HG03103 (cell line): ENCODE results near the gene PPP1R2.
"Not testable (repeated sequence)": the region's sequence is repeated elsewhere in the genome, so short reads cannot be mapped to it uniquely, and the experiment has no call there.

Source experiments
- ATAC-seq: cut with Tn5 transposase; IDR thresholded peaks from one replicate; pipeline ENCODE4 v1.9.1; 2021; ENCODE audit warnings: low read depth; ENCODE audit not compliant: unreplicated experiment

PPP1R2 gene

DNA sequence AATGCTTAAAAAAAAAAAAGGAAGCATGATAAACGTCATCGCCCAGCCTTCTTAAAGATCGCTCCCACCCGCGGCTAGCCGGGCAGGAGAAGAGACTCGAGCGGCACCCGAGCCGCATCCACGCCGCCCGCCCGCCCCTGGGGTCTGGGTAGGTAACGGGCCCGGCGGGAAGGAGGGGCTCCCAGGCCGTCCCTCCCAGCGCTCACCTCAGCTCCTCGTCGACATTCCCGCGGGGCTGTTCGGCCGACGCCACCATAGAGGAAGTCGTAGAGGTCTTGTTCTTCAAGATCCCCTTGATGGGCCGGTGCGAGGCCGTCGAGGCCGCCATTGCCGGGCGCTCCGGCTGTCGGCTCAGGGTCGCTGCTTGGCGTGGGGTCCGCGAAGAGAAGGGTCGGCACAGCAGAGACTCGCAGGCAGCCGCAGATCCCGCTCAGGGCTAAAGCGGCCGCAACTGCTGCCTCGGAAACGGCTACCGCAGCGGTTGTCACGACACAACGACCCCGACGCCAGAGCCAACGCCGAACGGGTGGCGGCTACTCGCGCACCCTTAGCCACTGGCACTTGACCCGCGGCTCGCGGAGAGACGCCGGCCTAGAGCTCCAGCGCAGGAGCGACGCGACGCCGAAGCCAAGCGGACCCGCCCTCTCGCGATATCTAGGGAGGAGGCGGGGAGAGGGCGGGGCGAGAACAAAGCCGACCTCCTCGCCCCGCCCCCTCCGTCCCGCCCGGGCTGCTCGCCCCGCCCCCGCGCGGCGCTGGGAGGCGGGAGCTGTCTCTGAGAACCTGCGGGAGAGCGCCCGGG, at the start of gene PPP1R2:
TSS of gene PPP1R2 (minus strand) at position 628 of the 802 bp plus-strand sequence. CDS start at position 328, 300 bp downstream.
- peak; percentile 60 for ATAC-seq

DNA sequence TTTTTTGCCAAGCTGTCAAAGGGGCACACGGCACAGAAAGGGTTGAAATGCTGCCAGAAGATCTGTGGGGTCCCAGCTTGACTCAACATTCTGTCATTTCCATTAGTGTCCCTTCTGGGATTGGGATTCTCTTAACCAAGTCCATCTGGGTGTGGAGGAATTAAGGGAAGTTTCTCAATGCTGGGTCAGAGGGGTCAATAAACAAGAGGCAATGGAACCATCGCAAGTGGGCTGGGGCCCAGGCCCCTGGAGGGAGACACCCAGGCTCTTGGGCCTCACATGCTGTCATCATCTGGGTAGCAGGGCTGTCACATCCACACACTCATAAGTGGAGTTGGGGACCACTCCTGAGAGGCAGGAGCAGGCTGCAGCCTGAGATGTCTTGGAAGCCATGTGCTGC, 48.7 kb upstream of the PPP1R2 start:
- no peak for ATAC-seq

DNA sequence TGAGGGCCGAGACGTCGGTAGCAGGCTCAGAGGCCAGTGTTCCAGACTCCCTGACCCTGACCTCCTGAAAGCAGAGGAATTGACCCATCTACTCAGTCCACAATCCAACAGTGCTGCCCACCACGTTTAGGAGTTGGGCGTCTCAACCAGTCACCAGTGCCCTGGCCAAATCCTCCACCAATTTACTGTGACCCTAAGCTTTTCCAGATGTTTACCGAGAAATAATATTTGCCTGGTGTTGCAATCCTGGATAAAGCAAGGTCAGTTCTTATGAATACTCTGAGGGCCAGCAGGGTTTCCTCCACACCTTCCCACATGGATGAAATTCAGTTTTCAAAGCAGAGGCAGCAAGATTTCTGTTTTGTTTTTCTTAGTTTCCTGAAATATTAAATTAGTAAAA, 48.1 kb upstream of the PPP1R2 start:
- ATAC-seq: no peak

DNA sequence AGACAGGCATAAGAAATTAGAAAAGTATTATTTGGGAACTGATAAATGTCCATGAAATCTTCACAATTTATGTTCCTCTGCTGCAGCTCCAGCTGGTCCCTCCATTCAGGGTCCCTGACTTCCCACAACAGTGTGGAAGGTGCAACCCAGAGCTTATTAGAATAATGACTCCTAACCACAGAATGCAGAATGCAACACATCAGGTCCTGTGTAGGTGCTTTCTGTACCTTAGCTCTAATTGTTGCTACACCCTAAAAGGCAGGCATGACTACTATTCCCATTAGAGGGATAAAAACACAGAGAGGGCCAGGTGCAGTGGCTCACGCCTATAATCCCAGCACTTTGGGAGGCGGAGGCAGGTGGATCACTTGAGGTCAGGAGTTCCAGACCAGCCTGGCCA, 47.3 kb upstream of the PPP1R2 start:
- not testable (repeated sequence) for ATAC-seq

DNA sequence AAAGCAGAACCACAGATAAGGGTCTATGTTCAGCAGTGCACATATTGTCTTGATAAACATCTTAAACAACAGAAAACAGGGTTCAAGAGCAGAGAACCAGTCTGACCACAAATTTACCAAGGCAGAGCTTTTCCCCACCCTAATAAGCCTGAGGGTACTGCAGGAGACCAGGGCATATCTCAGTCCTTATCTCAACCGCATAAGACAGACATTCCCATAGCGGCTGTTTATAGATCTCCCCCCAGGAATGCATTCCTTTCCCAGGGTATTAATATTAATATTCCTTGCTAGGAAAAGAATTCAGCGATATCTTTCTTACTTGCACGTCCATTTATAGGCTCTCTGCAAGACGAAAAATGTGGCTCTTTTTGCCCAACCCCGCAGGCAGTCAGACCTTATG, 46.7 kb upstream of the PPP1R2 start:
- not testable (repeated sequence) for ATAC-seq

DNA sequence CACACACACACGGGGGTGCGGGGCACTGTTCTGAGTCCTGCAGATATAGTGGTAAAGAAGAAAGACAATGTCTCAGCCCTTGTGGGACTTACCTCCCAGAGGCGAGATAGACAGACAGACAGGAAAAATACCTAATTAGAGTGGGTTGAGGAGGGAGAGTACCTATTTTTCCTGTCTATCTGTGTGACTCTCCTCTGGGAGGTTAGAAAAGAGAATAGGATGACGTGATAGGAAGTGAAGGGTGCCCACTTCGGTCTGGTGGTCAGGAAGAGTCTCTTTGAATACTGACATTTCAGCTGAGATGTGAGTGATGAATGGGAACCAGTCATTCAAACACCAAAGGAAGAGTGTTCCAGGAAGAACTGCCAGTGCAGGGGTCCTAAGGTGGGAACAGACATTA, 44.7 kb upstream of the PPP1R2 start:
- no peak for ATAC-seq

DNA sequence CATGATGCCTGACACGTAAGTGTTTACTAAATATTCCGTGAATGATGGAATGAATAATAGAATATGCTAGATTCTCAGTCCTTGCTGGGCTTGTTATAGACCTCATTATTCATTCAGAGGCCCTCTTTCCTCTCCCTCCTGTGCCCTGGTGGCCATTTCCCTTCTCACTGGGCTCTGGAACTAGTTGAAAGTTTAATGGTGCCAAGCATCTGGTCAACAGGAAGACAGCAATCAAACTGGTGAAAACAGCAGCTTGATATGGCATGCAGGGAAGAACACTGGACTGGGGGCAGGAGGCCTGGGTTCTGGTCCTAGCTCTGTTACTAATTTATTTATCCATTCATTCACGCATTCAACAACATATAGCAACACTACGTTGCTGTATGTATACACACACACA, 44.3 kb upstream of the PPP1R2 start:
- no peak for ATAC-seq

DNA sequence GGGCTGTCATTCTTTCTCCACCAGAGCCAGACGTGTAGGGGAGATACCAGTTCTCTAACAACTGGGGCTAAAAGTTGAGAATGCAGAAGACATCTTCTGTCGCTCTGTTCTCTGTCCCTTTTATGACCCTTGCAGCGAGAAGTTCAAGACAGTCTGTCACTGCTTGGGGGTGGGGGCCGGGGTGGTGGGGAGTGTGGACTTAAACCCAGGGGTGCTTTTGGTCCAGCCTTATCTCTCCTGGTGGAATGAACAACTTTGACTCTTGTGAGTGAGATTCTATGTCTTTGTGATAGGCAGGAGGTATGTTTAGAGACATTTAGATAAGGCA, 41.4 kb upstream of the PPP1R2 start:
- no peak for ATAC-seq

DNA sequence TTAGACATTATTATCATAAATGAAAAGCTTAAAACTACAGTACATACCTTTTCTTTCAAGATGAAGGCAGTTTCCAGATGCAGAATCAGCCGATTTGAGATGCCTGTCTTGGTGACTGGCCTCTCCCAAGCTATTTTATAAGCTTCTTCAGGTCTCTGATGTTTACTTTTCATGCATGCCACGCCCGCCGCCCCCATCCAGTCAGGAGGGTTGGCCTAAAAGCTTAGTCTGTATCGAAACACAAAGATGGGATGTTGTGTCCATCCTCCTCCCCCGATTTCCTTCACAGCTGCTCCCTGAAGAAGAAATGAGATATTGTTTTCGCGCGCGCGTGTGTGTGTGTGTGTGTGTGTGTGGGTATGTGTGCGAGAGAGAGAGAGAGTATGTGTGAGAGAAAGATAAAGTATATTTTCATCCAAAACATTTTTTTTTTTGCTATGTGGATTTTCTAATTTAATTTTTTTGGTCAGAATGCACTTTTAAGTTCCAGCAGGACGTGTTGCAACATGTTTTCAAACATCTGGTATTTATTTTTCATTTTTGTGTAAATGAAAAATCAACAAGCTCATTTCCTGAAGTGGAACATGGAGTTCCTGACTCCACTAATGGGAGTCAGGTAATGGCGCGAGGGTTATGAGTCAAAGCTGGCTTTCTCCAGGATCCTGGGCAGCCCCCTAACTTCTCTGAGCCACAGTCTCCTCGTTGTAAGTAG, 40.9 kb upstream of the PPP1R2 start, which contains the start of gene APOD:
TSS of gene APOD (minus strand) at position 110 of the 712 bp plus-strand sequence. CDS start 4,479 bp downstream, outside the sequence.
- ATAC-seq: no peak

DNA sequence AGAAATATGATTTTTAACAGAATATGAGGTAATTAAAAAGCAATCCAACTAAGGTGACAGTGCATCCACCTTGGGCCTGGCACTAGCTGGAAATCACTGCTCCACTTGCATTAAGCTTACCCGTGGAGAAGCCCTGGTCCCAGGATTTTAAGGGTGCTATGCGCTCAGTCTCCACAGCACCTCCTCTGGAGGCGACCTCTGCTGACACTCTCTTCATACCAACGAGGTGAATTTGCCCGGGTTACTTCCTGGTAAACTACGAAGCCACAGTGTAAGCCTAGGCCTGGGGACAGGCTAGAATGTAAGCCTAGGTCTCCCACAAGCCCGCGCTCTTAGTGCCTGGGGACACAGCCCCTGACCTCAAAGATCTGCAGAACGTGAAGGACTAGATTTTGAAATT, 39.8 kb upstream of the PPP1R2 start:
- ATAC-seq: no peak

DNA sequence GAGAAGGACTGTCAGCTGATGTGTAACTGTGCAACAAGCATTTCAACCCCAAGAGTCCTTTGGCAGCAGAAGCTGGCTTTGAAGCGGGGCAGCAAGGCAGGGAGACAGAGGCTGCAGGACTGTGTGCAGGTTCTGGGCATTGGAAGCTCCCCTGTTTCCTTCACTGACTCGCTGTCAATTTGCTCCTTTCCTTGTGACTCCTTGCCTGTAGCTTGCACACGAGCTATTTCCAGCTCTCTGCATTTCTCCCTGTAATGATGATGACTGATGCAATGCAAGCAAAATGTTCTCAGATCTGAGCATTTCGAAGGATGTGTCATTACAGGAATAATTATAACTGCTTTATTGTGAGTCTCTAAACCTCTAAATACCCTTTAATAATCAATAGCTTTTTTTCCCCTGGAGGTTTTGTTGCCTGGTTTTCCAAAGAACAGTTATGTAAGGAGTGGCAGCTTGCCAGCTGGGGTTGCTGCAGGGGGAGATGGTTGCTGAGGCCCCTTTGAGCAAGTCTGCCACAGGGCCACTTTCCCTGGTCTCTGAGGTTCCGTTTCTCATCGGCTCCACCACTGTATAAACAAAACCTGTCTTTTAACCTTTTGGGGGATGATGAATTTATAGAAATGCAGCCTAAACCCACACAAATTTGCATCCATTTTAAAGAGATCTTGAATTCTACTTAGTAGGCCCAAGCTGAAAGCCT, 37.8 kb upstream of the PPP1R2 start:
- ATAC-seq: no peak

DNA sequence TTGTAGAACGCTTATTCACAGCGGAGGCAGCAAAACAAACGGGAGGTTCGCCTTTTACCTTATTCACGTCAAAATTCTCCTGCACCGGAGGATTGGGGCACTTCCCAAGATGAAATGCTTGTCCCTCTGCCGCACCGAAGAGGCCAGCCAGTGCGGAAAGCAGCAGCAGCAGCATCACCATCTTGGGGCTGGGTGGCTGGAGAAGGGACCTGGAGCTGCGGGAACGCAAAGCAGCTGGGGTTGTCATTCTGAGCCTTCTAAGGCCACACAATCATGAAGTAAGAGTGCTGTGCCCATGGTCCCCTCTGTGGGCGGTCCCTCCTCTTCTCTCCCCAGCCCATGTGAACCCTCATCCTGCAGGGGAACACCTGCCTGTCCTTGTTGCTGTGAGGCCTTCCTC, 36.2 kb upstream of the PPP1R2 start:
- ATAC-seq: no peak

DNA sequence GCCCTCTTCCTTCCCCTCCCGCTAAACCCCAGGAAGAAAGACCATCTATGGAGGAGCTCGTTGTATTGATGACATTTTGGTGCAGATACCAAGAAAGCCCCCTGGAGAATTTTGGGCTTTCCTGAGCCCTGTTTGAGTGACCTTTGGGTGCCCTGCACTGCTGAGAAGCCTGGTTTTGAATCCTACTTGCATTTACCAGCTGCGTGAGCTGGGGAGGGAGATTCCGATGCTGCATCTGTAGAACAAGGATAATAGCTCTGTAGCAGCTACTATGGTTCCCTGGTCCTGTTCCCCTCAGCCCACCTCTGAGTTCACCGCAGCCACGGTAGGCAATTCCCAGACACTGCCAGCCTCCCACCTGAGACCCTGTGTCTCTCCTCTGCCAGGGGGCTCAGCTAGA, 35.4 kb upstream of the PPP1R2 start:
- ATAC-seq: no peak

DNA sequence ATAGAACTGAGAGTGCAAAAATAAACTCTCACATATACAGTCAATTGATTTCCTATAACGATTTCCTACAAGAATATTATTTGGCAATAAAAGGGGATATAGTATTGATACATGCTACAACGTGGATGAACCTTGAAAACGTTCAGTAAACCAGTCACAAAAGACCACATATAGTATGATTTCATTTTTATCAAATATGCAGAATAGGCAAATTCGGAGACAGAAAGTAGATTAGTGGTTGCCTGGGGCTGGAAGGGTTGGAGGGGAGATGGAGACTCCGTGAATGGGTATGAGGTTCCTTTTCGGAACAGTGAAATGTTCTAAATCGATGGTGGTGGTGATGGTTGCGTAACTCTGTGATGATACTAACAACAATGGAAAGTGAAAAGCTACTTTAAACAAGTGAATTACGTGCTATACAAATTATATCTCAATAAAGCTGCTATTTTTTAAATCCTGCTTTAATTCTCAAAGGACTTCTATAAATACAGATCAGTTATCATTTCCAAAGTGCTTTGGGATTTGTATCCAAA, 34.6 kb upstream of the PPP1R2 start:
- no peak for ATAC-seq

DNA sequence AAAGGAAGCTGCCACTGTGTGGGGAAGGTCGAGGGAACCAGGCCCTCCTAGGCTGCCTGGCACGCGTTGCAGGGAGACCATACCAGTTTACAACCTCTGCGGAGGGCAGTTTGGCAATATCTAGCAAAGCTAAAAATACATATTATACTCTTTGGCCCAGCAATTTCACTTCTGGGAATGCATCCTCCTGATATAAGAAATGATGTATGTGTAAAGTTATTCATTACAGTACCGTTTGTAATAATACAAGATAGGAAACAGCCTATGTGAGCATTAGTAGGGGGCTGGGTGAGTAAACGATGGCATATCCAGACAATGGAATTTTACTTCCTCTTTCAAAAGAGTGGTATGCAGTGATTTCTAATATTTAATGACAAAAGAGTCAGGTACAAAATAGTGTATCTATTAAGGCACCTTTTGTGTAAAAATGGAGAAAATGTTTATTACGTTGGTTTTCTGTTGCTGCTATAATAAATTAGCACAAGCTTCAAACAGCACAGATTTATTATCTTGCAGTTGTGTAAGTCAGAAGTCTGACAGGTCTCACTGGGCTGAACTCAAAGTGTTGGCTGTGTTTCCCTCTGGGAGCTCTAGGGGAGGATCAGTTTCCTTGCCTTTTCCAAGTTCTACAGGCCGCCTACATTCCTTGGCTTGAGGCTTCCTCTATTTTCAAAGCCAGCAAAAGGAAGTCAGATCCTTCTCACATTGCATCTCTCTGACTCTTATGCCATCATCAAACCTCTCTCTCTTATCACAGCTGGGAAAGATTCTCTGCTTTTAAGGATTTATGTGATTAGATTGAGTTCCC, 31.6 kb upstream of the PPP1R2 start:
- no peak for ATAC-seq

DNA sequence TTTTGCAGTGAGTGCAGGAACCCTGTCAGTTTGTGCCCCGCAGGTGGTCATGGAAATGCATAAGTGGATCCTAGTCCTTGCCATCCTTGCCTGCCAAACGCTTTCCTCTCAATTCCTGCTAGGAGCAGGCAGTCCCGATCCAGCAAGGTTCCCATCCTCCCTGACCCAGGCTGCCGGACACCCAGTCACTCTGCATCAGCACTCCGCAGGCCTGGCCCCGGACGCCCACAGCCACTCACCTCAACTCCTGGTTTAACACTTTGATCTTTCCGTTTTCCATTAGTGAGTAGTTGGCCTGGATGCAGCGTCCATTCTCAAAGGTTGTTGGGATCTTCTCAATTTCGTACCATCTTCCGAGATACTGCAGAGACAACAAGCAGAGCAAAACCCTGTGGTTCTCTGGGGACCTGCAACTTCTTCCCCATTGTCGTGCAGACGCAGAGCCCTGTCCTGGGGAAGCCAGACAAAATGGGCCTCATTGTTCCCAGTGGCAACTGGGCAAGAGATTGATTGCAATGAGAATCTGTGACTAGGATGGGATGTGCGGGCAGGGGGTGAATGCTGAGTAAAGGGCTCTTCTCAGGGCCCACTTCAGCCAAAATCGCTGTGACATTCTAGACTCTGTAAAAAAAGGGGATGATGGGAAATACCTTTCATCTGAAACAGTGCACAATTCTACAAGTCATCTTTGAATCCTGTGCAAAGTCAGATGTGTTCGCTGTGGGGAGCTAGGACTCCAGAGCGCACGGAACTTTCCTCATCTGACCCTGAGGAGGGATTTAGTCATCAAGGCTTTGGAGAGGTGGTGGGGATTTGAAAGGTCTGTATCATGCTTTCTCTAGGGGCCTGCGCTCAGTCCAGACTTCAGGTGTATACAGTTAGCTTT, 30.7 kb upstream of the PPP1R2 start:
- no peak for ATAC-seq

DNA sequence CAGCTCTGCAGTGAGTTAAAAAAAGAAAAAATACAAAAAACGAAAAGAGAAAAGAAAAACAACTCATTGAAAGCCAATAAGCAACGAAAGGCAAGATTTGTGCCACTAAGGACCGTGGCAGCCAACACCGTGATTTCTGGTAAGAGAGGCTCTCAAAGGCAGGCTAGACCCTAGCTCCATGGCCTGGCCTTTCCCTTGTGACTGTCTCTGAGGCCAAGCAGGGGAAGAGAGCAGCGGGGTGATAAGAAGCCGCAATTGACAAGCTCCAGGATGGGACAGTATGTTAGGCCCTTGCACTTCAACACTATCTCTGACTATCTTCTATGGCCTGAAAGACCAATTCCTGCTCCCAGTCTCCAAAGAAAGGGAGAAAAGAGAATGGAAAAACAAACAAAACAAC, 28.2 kb upstream of the PPP1R2 start:
- no peak for ATAC-seq

DNA sequence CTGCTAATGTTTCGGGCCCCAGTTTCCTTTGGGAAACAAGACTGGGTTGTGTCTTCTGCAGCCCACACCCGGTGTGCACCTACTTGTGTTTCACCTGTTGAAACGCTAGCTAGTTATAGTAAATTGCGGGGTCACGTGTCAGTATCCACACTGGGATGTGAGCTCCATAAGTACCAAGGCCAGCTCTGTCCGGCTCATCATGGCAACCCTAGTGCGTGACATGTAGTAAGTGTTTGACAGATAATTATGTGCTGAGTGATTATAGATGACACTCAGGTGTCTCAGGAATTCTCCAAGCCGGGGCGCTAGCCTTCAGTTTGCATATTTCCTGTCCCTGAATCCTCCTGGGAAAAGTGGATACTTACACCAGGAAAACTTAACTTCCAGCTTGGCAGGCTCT, 27.8 kb upstream of the PPP1R2 start:
- ATAC-seq: no peak

DNA sequence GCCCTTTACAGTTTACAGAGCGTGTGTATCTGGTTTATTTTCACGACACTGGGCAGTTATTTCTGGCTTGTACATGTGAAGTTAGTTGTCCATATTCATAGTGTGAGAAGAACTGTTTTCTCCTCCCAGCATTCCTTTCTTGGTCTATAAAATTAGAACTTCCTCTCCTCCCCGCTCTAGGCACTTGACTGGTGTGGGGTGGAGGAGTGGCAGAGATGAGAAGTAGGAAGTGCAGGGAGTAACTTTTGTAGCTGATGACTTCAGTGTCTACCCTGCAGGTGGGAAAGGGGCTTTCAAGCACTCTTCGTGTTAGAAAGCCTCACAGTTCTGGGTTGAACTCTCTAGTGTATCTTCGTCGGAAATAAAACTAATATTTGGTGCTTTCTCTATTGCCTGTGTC, 27.2 kb upstream of the PPP1R2 start:
- ATAC-seq: no peak
